PC-9 (cell line): ENCODE results near the gene DVL1. TPM values are rescaled to one million over a fixed set of nuclear protein-coding genes. Genes with fewer than 3 reads are reported as not detected.

ENCODE experiments used
- BruUV-seq: library from RNA; stranded (reverse); fragments of 400-500 nt; replicated peaks from 2 replicates; lab custom pipeline; 2021; lab: Mats Ljungman, UMichigan
- CTCF ChIA-PET: fragments of 300-600 bp; sonication (Branson Sonifier 250); formaldehyde crosslinking; loops from one replicate; lab custom pipeline; 2022; ENCODE audit warnings: antibody characterized with exemption; lab: Charles Lee
- POLR2A ChIA-PET: fragments of 300-600 bp; sonication (Branson Sonifier 250); formaldehyde crosslinking; loops from one replicate; lab custom pipeline; 2022; ENCODE audit warnings: antibody characterized with exemption; ENCODE audit not compliant: unreplicated experiment; lab: Charles Lee
- DNase-seq, 2 experiments: peaks; one replicate each; pipeline versions ENCODE4 v3.0.0 to v3.0.0-alpha.2; 2015 to 2022; ENCODE audit warnings: mixed read lengths in 1 of 2
- H2AFZ ChIP-seq: fragments of 200-600 bp; sonication (generic); 2 replicates; pipeline ENCODE4 v1.8.1; 2017; ENCODE audit warnings: antibody characterized with exemption
- H3F3A ChIP-seq: fragments of 200-600 bp; sonication (generic); 2 replicates; pipeline ENCODE4 v1.8.1; 2017; ENCODE audit warnings: antibody characterized with exemption, mild to moderate bottlenecking, low read depth; ENCODE audit not compliant: insufficient read depth
- H3K27ac ChIP-seq: fragments of 200-600 bp; sonication (generic); 2 replicates; pipeline ENCODE4 v1.6.1; 2016; ENCODE audit warnings: mixed run types
- H3K27me3 ChIP-seq: fragments of 200-600 bp; sonication (generic); 2 replicates; pipeline ENCODE4 v1.6.1; 2016; ENCODE audit warnings: low read depth, mixed run types; ENCODE audit not compliant: insufficient read depth
- H3K36me3 ChIP-seq: fragments of 200-600 bp; sonication (generic); 2 replicates; pipeline ENCODE4 v1.6.1; 2016; ENCODE audit warnings: low read depth, mixed run types
- H3K4me1 ChIP-seq: fragments of 200-600 bp; sonication (generic); replicated peaks from 2 replicates; pipeline ENCODE4 v1.6.1; 2016; ENCODE audit warnings: mixed run types; ENCODE audit not compliant: insufficient read depth
- H3K4me2 ChIP-seq: fragments of 200-600 bp; sonication (generic); 2 replicates; pipeline ENCODE4 v1.6.1; 2017; ENCODE audit warnings: mixed run types
- H3K4me3 ChIP-seq: fragments of 200-600 bp; sonication (generic); 2 replicates; pipeline ENCODE4 v1.6.1; 2016; ENCODE audit warnings: mixed run types
- H3K79me2 ChIP-seq: fragments of 200-600 bp; sonication (generic); 2 replicates; pipeline ENCODE4 v1.6.1; 2017; ENCODE audit warnings: low read depth, mixed run types
- H3K9me2 ChIP-seq: fragments of 200-600 bp; sonication (generic); 2 replicates; pipeline ENCODE4 v1.8.1; 2017; ENCODE audit warnings: mild to moderate bottlenecking; ENCODE audit not compliant: insufficient read depth
- H3K9me3 ChIP-seq: fragments of 200-600 bp; sonication (generic); 2 replicates; pipeline ENCODE4 v1.8.1; 2016; ENCODE audit warnings: low read depth; ENCODE audit not compliant: insufficient read depth
- H4K20me1 ChIP-seq: fragments of 200-600 bp; sonication (generic); 2 replicates; pipeline ENCODE4 v1.8.1; 2017; ENCODE audit not compliant: insufficient read depth
- EZH2 ChIP-seq: fragments of 200-600 bp; sonication (generic); IDR thresholded peaks from 2 replicates; pipeline ENCODE4 v1.8.0; 2017; ENCODE audit warnings: antibody characterized with exemption, low read depth
- intact Hi-C: fragments of 100-400 bp; cut with micrococcal nuclease; formaldehyde crosslinking; loops from one replicate; pipeline ENCODE4 v1.10.0; 2022; ENCODE audit not compliant: unreplicated experiment
- total RNA-seq: library from RNA; stranded (reverse); gene quantifications from 2 replicates; pipeline ENCODE4 v1.2.3, GENCODE V29; 2021
- TF ChIP-seq, protein P1 (sequence below): fragments of 200-600 bp; sonication (generic); conservative IDR thresholded peaks from 2 replicates; pipeline ENCODE4 v1.6.1; 2017; ENCODE audit warnings: mixed run types, antibody characterized with exemption, mild to moderate bottlenecking, moderate library complexity

Gene DVL1
- total RNA-seq, 1 experiment from 2014 or later, result 95.8 TPM

DNA sequence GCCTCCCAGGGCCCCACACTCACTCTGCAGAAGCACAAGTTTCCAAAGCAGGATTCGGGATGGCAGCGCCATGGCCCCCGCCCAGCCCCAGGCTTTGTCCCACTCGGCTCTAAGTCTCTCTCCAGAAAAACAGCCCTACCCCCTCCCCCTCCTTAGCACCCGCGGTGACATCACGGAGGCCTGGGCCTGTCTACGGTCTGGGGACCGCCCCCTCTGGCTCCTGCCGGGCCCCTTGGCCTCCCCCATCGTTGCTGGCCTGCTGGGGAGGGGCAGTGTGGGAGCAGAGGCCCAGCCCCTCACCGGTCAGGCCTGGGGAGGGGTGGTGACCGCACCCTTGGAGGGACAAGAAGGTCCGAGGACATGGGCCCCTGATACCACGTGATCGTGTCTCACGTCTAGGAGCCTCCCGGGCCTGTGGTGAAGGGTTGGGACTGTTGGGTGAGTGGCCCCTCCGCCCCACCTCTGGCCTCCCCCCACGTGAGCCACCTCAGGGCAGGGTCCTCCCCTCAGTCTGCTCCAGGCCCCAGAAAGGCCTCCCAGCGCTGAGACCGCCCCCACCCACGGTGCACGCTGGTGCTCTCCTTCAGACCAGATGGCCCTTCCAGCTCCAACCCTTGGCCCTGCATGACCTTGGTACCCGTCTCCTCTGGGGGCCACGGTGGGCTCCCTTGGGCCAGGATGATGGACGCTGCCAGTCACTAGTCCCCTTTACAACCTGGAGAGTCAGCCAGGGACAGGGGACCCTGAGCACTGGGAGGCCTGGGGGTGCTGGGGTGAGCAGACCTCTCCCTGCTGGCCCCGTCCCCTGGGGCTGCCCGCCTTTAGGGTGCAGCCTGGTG is 9.4 kb upstream of the DVL1 start, which contains the start of gene MXRA8:
MXRA8 (minus strand) TSS at position 123 of the 839 bp plus-strand sequence; CDS start at position 72, 51 bp downstream.
- no peaks in the 10 kb centered on the region for H3K9me2 ChIP-seq
- no peaks in the 10 kb centered on the region for H3K27me3 ChIP-seq
- ChIA-PET POLR2A (interaction anchor here (0.6 kb wide), 1 partner anchor 64 kb away, joined by 3 read pairs; no protein-coding TSS in a partner anchor), CTCF (no interaction called here)
- peaks cover 24% of the 10 kb centered on the region for H3K4me1 ChIP-seq
- no peak for TF ChIP-seq EZH2
- TF ChIP-seq, protein P1, sequence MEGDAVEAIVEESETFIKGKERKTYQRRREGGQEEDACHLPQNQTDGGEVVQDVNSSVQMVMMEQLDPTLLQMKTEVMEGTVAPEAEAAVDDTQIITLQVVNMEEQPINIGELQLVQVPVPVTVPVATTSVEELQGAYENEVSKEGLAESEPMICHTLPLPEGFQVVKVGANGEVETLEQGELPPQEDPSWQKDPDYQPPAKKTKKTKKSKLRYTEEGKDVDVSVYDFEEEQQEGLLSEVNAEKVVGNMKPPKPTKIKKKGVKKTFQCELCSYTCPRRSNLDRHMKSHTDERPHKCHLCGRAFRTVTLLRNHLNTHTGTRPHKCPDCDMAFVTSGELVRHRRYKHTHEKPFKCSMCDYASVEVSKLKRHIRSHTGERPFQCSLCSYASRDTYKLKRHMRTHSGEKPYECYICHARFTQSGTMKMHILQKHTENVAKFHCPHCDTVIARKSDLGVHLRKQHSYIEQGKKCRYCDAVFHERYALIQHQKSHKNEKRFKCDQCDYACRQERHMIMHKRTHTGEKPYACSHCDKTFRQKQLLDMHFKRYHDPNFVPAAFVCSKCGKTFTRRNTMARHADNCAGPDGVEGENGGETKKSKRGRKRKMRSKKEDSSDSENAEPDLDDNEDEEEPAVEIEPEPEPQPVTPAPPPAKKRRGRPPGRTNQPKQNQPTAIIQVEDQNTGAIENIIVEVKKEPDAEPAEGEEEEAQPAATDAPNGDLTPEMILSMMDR, result no peak
- no peak within 1 kb of the TSS for H2AFZ ChIP-seq
- intact Hi-C loops, result no loop called here
- BruUV-seq, result no TSS peak
- no peaks in the 10 kb centered on the region for H3K79me2 ChIP-seq
- H3K27ac ChIP-seq, result no peak within 1 kb of the TSS
- H3K4me2 ChIP-seq, result peak within 1 kb of the TSS; percentile 62; the same call in 1 of the 2 replicates
- no peaks in the 10 kb centered on the region for H4K20me1 ChIP-seq
- no peaks in the 10 kb centered on the region for H3K36me3 ChIP-seq
- H3F3A ChIP-seq, result peaks cover 26% of the 10 kb centered on the region; the same call in 1 of the 2 replicates
- no peaks in the 10 kb centered on the region for H3K9me3 ChIP-seq
- H3K4me3 ChIP-seq, result no peak within 1 kb of the TSS
- peak in 1 of 2 experiments; percentile 27 for DNase-seq

DNA sequence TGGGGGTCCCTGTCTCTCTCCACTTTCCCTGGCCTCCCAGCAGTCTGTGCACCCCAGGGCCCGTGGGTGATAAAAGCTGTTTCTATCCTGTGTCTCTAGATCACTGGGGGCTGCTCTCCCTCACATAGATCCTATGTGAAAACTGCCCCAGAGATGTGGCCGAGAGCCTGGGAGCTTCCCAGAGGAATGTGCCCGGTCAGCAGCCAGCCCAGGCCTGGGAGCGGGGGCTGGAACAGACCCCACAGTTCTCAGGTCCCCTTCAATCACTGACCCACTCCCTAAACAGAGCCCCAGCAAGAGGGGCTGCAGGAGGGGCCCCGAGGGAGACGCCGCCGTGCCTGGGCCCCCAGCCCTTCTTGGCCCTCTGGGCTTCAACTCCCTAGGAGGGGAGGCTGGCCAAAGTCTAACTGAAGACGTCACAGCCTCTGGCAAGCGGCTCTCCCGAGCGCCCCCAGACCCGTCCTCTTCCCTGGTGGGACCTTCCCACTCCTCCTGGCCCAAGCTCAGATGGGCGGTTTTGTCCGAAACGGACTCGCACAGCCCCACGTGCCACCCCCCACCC is 8.7 kb upstream of the DVL1 start:
- no peak for TF ChIP-seq EZH2
- TF ChIP-seq, protein P1, result no peak
- H3F3A ChIP-seq, result peaks cover 33% of the 10 kb centered on the region; the same call in 1 of the 2 replicates
- H3K36me3 ChIP-seq, result no peaks in the 10 kb centered on the region
- H2AFZ ChIP-seq, result no peak overlapping the region
- H3K4me1 ChIP-seq, result peaks cover 24% of the 10 kb centered on the region
- intact Hi-C loops, result no loop called here
- no peak overlapping the region for H3K4me2 ChIP-seq
- DNase-seq, result peak in 1 of 2 experiments; percentile 25
- H3K27ac ChIP-seq, result no peak overlapping the region
- H3K9me2 ChIP-seq, result no peaks in the 10 kb centered on the region
- H3K79me2 ChIP-seq, result no peaks in the 10 kb centered on the region
- H3K27me3 ChIP-seq, result no peaks in the 10 kb centered on the region
- POLR2A ChIA-PET, result no interaction called here
- H4K20me1 ChIP-seq, result no peaks in the 10 kb centered on the region
- H3K9me3 ChIP-seq, result no peaks in the 10 kb centered on the region
- no TSS peak for BruUV-seq
- CTCF ChIA-PET, result no interaction called here
- no peak overlapping the region for H3K4me3 ChIP-seq

DNA sequence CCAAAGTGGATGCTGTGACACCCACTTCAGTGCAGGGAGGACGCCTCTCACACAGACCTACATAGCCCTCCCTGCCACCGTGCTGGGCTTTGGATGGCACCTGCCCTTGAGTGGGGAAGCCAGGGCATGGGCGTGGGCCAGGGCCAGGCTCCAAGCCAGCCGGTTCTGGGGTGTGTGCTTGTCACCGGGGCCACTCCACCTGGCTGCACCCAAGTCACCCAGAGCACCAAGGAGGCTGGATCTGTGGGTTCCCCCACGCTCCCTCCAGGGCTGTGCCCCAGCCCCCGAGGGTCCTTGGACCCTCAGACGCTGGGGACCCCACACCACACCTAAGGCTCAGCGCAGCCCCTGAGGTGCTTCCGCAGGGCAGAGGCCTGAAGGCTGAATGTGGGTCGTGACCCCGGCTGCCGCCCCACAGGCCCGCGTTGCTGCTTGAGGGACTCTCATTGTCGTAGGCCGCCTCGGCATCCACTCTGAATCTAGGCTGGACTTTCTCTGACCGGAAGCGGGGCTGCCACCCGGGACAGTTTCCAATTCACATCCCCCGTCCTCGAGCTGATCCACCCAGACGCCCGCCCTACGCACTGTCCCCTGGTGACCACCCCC is 7.7 kb upstream of the DVL1 start:
- Histone ChIP-seq H3K4me2 (no peak overlapping the region), H3K27ac (no peak overlapping the region), H3K4me3 (no peak overlapping the region), H4K20me1 (no peaks in the 10 kb centered on the region), H3K79me2 (0 out of 2 replicates have a peak, but pooled peaks cover 7% of the 10 kb centered on the region), H2AFZ (no peak overlapping the region), H3K9me2 (no peaks in the 10 kb centered on the region), H3K27me3 (no peaks in the 10 kb centered on the region), H3K36me3 (no peaks in the 10 kb centered on the region), H3K9me3 (no peaks in the 10 kb centered on the region), H3K4me1 (peaks cover 24% of the 10 kb centered on the region), H3F3A (peaks cover 43% of the 10 kb centered on the region; the same call in 1 of the 2 replicates)
- BruUV-seq, result no TSS peak
- intact Hi-C loops, result no loop called here
- ChIA-PET CTCF (no interaction called here), POLR2A (no interaction called here)
- DNase-seq, result peak in 1 of 2 experiments; percentile 34
- TF ChIP-seq, protein P1, result no peak
- no peak for TF ChIP-seq EZH2
